Measurements from ENCODE around the gene SYTL1.

DNA sequence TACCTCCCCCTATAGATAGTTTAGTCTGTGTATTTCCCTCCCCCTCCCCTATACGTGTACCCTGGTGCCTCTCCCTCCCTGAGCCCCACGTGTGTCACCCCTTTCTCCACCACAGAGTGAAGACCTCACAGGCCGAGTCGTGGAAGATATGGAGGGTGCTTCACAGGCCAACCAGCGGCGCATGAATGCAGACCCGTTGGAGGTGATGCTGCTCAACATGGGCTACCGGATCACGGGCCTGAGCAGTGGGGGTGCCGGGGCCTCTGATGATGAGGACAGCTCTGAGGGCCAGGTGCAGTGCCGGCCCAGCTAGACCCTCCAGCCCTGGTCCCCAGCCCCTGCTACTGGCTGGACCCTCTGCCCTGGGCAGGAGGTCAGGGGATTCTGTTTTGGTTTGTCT, 35.8 kb upstream of the SYTL1 start:
- TF ChIP-seq, protein P1, sequence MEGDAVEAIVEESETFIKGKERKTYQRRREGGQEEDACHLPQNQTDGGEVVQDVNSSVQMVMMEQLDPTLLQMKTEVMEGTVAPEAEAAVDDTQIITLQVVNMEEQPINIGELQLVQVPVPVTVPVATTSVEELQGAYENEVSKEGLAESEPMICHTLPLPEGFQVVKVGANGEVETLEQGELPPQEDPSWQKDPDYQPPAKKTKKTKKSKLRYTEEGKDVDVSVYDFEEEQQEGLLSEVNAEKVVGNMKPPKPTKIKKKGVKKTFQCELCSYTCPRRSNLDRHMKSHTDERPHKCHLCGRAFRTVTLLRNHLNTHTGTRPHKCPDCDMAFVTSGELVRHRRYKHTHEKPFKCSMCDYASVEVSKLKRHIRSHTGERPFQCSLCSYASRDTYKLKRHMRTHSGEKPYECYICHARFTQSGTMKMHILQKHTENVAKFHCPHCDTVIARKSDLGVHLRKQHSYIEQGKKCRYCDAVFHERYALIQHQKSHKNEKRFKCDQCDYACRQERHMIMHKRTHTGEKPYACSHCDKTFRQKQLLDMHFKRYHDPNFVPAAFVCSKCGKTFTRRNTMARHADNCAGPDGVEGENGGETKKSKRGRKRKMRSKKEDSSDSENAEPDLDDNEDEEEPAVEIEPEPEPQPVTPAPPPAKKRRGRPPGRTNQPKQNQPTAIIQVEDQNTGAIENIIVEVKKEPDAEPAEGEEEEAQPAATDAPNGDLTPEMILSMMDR (IDR thresholded peaks at IDR 0.05; ENCODE audit: insufficient read depth, low read length), result no peak
- TF ChIP-seq, protein P2, sequence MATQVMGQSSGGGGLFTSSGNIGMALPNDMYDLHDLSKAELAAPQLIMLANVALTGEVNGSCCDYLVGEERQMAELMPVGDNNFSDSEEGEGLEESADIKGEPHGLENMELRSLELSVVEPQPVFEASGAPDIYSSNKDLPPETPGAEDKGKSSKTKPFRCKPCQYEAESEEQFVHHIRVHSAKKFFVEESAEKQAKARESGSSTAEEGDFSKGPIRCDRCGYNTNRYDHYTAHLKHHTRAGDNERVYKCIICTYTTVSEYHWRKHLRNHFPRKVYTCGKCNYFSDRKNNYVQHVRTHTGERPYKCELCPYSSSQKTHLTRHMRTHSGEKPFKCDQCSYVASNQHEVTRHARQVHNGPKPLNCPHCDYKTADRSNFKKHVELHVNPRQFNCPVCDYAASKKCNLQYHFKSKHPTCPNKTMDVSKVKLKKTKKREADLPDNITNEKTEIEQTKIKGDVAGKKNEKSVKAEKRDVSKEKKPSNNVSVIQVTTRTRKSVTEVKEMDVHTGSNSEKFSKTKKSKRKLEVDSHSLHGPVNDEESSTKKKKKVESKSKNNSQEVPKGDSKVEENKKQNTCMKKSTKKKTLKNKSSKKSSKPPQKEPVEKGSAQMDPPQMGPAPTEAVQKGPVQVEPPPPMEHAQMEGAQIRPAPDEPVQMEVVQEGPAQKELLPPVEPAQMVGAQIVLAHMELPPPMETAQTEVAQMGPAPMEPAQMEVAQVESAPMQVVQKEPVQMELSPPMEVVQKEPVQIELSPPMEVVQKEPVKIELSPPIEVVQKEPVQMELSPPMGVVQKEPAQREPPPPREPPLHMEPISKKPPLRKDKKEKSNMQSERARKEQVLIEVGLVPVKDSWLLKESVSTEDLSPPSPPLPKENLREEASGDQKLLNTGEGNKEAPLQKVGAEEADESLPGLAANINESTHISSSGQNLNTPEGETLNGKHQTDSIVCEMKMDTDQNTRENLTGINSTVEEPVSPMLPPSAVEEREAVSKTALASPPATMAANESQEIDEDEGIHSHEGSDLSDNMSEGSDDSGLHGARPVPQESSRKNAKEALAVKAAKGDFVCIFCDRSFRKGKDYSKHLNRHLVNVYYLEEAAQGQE (IDR thresholded peaks at IDR 0.05; ENCODE audit: insufficient replicate concordance, low read depth), result no peak

Measured in HL-60 (cell line).